GM12878 (cell line): Measurements from ENCODE around the gene FOXO1. TPM values are rescaled to one million over a fixed set of nuclear protein-coding genes. Genes with fewer than 3 reads are reported as not detected.

ENCODE experiments used
- ATAC-seq: fragments of 200-7000 bp; cut with Tn5 transposase; 3 replicates; pipeline ENCODE4 v1.9.1; 2020; ENCODE audit warnings: mild to moderate bottlenecking, moderate library complexity
- BruUV-seq: library from RNA; stranded (reverse); fragments of 400-500 nt; replicated peaks from 2 replicates; lab custom pipeline; 2021; lab: Mats Ljungman, UMichigan
- CTCF ChIA-PET: fragments of 300-600 bp; sonication (Branson Sonifier 250); formaldehyde crosslinking; extraction: SDS; loops from one replicate; lab custom pipeline; 2021; ENCODE audit warnings: inconsistent platforms; lab: Yijun Ruan, JAX
- POLR2A ChIA-PET: fragments of 350-600 bp; formaldehyde crosslinking; extraction: SDS; loops from one replicate; lab custom pipeline; 2021; ENCODE audit warnings: inconsistent platforms; lab: Charles Lee
- RAD21 ChIA-PET: fragments of 300-600 bp; sonication (Branson Sonifier 250); formaldehyde crosslinking; loops from one replicate; lab custom pipeline; 2023; ENCODE audit warnings: antibody characterized with exemption; ENCODE audit not compliant: unreplicated experiment; lab: Charles Lee
- SMC1A ChIA-PET: fragments of 300-600 bp; sonication (Branson Sonifier 250); formaldehyde crosslinking; loops from one replicate; lab custom pipeline; 2023; ENCODE audit not compliant: unreplicated experiment, uncharacterized antibody; lab: Charles Lee
- DNase-seq: peaks from one replicate; pipeline ENCODE4 v3.0.0-alpha.2; 2011; ENCODE audit warnings: low read depth, low spot score
- FAIRE-seq: peaks from 3 replicates; lab custom pipeline; 2011; peaks lifted over from hg19 to GRCh38; lab: Jason Lieb, UNC
- H2AFZ ChIP-seq: 2 replicates; pipeline ENCODE4 v1.6.0; 2011; ENCODE audit warnings: low read depth, low read length, control low read depth; ENCODE audit not compliant: control insufficient read depth
- H3K27ac ChIP-seq: 2 replicates; pipeline ENCODE4 v1.5.1; 2011; ENCODE audit warnings: control low read depth; ENCODE audit not compliant: control insufficient read depth, insufficient read depth
- H3K27me3 ChIP-seq, 2 experiments: replicated peaks in 1 of 2; 2 replicates each; pipeline versions ENCODE4 v1.6.0 to v1.6.1; 2011; ENCODE audit warnings: low read length in 1 of 2; ENCODE audit not compliant: control insufficient read depth in 2 of 2, insufficient read depth in 2 of 2
- H3K36me3 ChIP-seq, 2 experiments: 2 replicates each; pipeline ENCODE4 v1.5.1; 2011; ENCODE audit warnings: low read length in 1 of 2; ENCODE audit not compliant: control insufficient read depth in 2 of 2, insufficient read depth in 2 of 2
- H3K4me1 ChIP-seq: 2 replicates; pipeline ENCODE4 v1.6.1; 2011; ENCODE audit warnings: mild to moderate bottlenecking, low read length, moderate library complexity, mixed read lengths; ENCODE audit not compliant: control insufficient read depth, insufficient read depth
- H3K4me2 ChIP-seq: 2 replicates; pipeline ENCODE4 v1.6.0; 2011; ENCODE audit warnings: control low read depth; ENCODE audit not compliant: control insufficient read depth, insufficient read depth
- H3K4me3 ChIP-seq: fragments of 200-600 bp; sonication (generic); 2 replicates; pipeline ENCODE4 v1.5.1; 2016
- H3K79me2 ChIP-seq: 2 replicates; pipeline ENCODE4 v1.6.0; 2011; ENCODE audit warnings: low read length; ENCODE audit not compliant: control insufficient read depth, insufficient read depth
- H3K9ac ChIP-seq: 2 replicates; pipeline ENCODE4 v1.8.0; 2011; ENCODE audit warnings: low read length, control low read depth, mixed read lengths; ENCODE audit not compliant: control insufficient read depth, insufficient read depth
- H3K9me3 ChIP-seq: replicated peaks from 3 replicates; pipeline ENCODE4 v1.5.1; 2011; ENCODE audit warnings: mild to moderate bottlenecking, low read length; ENCODE audit not compliant: control insufficient read depth, insufficient read depth
- H4K20me1 ChIP-seq: 2 replicates; pipeline ENCODE4 v1.6.0; 2011; ENCODE audit not compliant: control insufficient read depth, insufficient read depth
- E2F8 ChIP-seq: fragments of 450-650 bp; IDR thresholded peaks from 2 replicates; pipeline ENCODE4 v1.6.1; 2018; ENCODE audit warnings: mild to moderate bottlenecking, low read depth, moderate library complexity; ENCODE audit not compliant: partially characterized antibody
- ETV6 ChIP-seq, 2 experiments: fragments of 450-650 bp in 1 of 2; IDR thresholded peaks in 1 of 2; conservative IDR thresholded peaks in 1 of 2; 2 replicates each; pipeline ENCODE4 v1.6.1; 2014; ENCODE audit warnings: antibody characterized with exemption in 1 of 2, borderline replicate concordance in 1 of 2, low read depth in 1 of 2, mild to moderate bottlenecking in 1 of 2, moderate library complexity in 1 of 2
- EZH2 ChIP-seq: IDR thresholded peaks from 2 replicates; pipeline ENCODE4 v1.6.1; 2012; ENCODE audit warnings: low read depth, mild to moderate bottlenecking, control low read depth, inconsistent platforms, low read length, borderline replicate concordance; ENCODE audit not compliant: control insufficient read depth
- FOS ChIP-seq: IDR thresholded peaks from 3 replicates; pipeline ENCODE4 v1.6.1; 2011; ENCODE audit warnings: borderline replicate concordance; ENCODE audit not compliant: insufficient read length; ENCODE audit errors: extremely low read depth
- KAT2A ChIP-seq: conservative IDR thresholded peaks from 2 replicates; pipeline ENCODE4 v1.6.1; 2011; ENCODE audit warnings: low read depth, low read length; ENCODE audit not compliant: control insufficient read depth
- MEF2B ChIP-seq: fragments of 450-650 bp; IDR thresholded peaks from 2 replicates; pipeline ENCODE4 v1.6.1; 2018; ENCODE audit warnings: mild to moderate bottlenecking, moderate library complexity; ENCODE audit not compliant: partially characterized antibody, poor library complexity, severe bottlenecking
- RBBP5 ChIP-seq: fragments of 200-600 bp; sonication (generic); conservative IDR thresholded peaks from 2 replicates; pipeline ENCODE4 v1.6.1; 2016
- SIN3A ChIP-seq: IDR thresholded peaks from 2 replicates; pipeline ENCODE4 v1.6.1; 2012; ENCODE audit warnings: low read depth, low read length, improper control_type of control experiment
- TARDBP ChIP-seq: IDR thresholded peaks from 2 replicates; pipeline ENCODE4 v1.6.1; 2016; ENCODE audit warnings: borderline replicate concordance
- TCF3 ChIP-seq: IDR thresholded peaks from 2 replicates; pipeline ENCODE4 v1.6.1; 2012; ENCODE audit warnings: low read depth, mild to moderate bottlenecking, low read length, borderline replicate concordance; ENCODE audit not compliant: insufficient read depth
- USF2 ChIP-seq: IDR thresholded peaks from 2 replicates; pipeline ENCODE4 v1.6.1; 2011; ENCODE audit warnings: low read depth, low read length, improper control_type of control experiment, borderline replicate concordance
- ZBTB33 ChIP-seq: fragments of 450-650 bp; IDR thresholded peaks from 2 replicates; pipeline ENCODE4 v1.6.1; 2017; ENCODE audit warnings: mild to moderate bottlenecking
- WGBS: methylation state at CpG from one replicate; pipeline ENCODE4 v1.1.6; 2016; ENCODE audit warnings: low lambda C conversion rate; ENCODE audit not compliant: insufficient replicate concordance, insufficient coverage; ENCODE audit errors: missing lambda C conversion rate; 5-methylcytosine and 5-hydroxymethylcytosine counted together
- in situ Hi-C: fragments of 300-500 bp; cut with MboI; formaldehyde crosslinking; loops from 9 replicates; pipeline ENCODE4 v1.14.3; 2018; ENCODE audit warnings: mixed read lengths
- intact Hi-C: fragments of 100-400 bp; cut with micrococcal nuclease; formaldehyde crosslinking; loops from one replicate; pipeline ENCODE4 v1.14.2; 2022; ENCODE audit not compliant: unreplicated experiment
- polyA plus RNA-seq, 11 experiments: library from polyadenylated mRNA; depleted of rRNA in 4 of 11; unstranded in 6 of 11; stranded (reverse) in 5 of 11; fragments of >200 nt; fragmentation: Nextera tagmentation in 4 of 11; fragmentation: Illumina TruSeq in 1 of 11; extraction: Ambion mirVana in 4 of 11; extraction: Trizol in 1 of 11; gene quantifications; 1 replicate in 1 of 11; 2 replicates in 10 of 11; pipeline versions ENCODE4 v1.2.1 to v1.2.3, GENCODE V29; 2011 to 2016; ENCODE audit warnings: inconsistent platforms in 2 of 11, missing spikeins in 2 of 11, low read depth in 1 of 11
- total RNA-seq, 4 experiments: library from RNA; depleted of rRNA in 3 of 4; stranded (reverse); fragments of >200 nt in 3 of 4; fragmentation: Illumina TruSeq in 1 of 4; extraction: Trizol in 1 of 4; gene quantifications; 2 replicates each; pipeline versions ENCODE4 v1.2.1 to v1.2.3, GENCODE V29; 2013 to 2021

FOXO1 gene
- total and polyA plus RNA-seq, 10 of the 15 experiments (the other 5 are each of a cell fraction or from before 2014, with no cell fraction given) = 0.58 to 8.3 (median 0.88) TPM

GRCh38 chr13:40688781-40689180, 22.3 kb upstream of the FOXO1 start:
- Histone ChIP-seq H3K9me3 (no peaks in the 10 kb centered on the region), H3K36me3 (no peaks in the 10 kb centered on the region), H3K4me3 (no peak overlapping the region), H3K27ac (no peak overlapping the region), H3K9ac (no peak overlapping the region), H3K27me3 (no peaks in the 10 kb centered on the region; a peak in 1 of 4 replicates), H3K4me1 (peaks cover 3% of the 10 kb centered on the region), H3K79me2 (no peaks in the 10 kb centered on the region), H3K4me2 (no peak overlapping the region), H4K20me1 (no peaks in the 10 kb centered on the region), H2AFZ (no peak overlapping the region)
- ATAC-seq = no peak
- FAIRE-seq = no peak
- DNase-seq = no peak
- WGBS = 53% methylated on average over 3 of the region's 3 CpGs
- no TSS peak for BruUV-seq
- ChIA-PET CTCF (interaction anchor here (0.7 to 0.8 kb wide), 2 partner anchors 89 to 267 kb away, joined by 3 read pairs; no protein-coding TSS in a partner anchor), POLR2A (no interaction called here), SMC1A (interaction anchor here (0.8 to 1.1 kb wide), 3 partner anchors 13 to 88 kb away, joined by 3 to 4 read pairs (median 4); no protein-coding TSS in a partner anchor), RAD21 (interaction anchor here (1.4 kb wide), 1 partner anchor 20 kb away, joined by 3 read pairs; no protein-coding TSS in a partner anchor)
- intact Hi-C loops (no loop called here), in situ Hi-C loops (loop anchor here (10.0 to 25.0 kb wide), 2 partner anchors 914 to 1626 kb away; no protein-coding TSS in a partner anchor)
- TF ChIP-seq RBBP5 = no peak
- no peak for TF ChIP-seq ETV6 (conservative IDR thresholded peaks at IDR 0.05 in 1 of 2, IDR thresholded peaks at IDR 0.05 in 1 of 2; ENCODE audit: borderline replicate concordance in 1 of 2, low read depth in 1 of 2)
- no peak for TF ChIP-seq TARDBP
- TF ChIP-seq MEF2B = no peak
- no peak for TF ChIP-seq EZH2
- TF ChIP-seq E2F8 = no peak
- no peak for TF ChIP-seq USF2
- no peak for TF ChIP-seq FOS
- no peak for TF ChIP-seq KAT2A
- no peak for TF ChIP-seq TCF3
- TF ChIP-seq ZBTB33 = no peak
- TF ChIP-seq SIN3A = no peak
